Brain microvascular endothelial cell (primary cell): ENCODE measurements around the gene SEPSECS.
A peak's percentile ranks its signal among the peaks of the same experiment; 100 is the strongest.

Source experiments
- DNase-seq: peaks from one replicate; pipeline ENCODE4 v3.0.0-alpha.2; 2020
- H3K27ac ChIP-seq: fragments of 250-450 bp; sonication (Bioruptor Pico); 2 replicates; pipeline ENCODE4 v1.5.1; 2020; ENCODE audit warnings: mild to moderate bottlenecking, moderate library complexity
- H3K27me3 ChIP-seq: fragments of 250-450 bp; sonication (Bioruptor Pico); replicated peaks from 2 replicates; pipeline ENCODE4 v1.5.1; 2020; ENCODE audit warnings: mild to moderate bottlenecking
- H3K36me3 ChIP-seq: fragments of 250-450 bp; sonication (Bioruptor Pico); replicated peaks from 2 replicates; pipeline ENCODE4 v1.5.1; 2020; ENCODE audit warnings: mild to moderate bottlenecking
- H3K4me3 ChIP-seq: 2 replicates; pipeline ENCODE4 v1.5.1; 2011; ENCODE audit warnings: low read depth, mild to moderate bottlenecking, control low read depth, low read length, moderate library complexity
- in situ Hi-C: cut with HindIII; loops from 2 replicates; pipeline ENCODE4 v1.10.0; 2017; ENCODE audit warnings: low sequenced_read_pairs, low pct_ligation_motif_present
- TF ChIP-seq, protein P1 (sequence below): IDR thresholded peaks from 2 replicates; pipeline ENCODE4 v1.5.1; 2011; ENCODE audit warnings: low read depth, mild to moderate bottlenecking, moderate library complexity, low read length, control low read depth, inconsistent platforms; ENCODE audit errors: missing control alignments

Gene SEPSECS

GRCh38 chr4:25095837-25096236, 64.4 kb downstream of the SEPSECS start:
- H3K36me3 ChIP-seq: no peaks in the 10 kb centered on the region
- no peak overlapping the region for H3K4me3 ChIP-seq
- TF ChIP-seq, protein P1, sequence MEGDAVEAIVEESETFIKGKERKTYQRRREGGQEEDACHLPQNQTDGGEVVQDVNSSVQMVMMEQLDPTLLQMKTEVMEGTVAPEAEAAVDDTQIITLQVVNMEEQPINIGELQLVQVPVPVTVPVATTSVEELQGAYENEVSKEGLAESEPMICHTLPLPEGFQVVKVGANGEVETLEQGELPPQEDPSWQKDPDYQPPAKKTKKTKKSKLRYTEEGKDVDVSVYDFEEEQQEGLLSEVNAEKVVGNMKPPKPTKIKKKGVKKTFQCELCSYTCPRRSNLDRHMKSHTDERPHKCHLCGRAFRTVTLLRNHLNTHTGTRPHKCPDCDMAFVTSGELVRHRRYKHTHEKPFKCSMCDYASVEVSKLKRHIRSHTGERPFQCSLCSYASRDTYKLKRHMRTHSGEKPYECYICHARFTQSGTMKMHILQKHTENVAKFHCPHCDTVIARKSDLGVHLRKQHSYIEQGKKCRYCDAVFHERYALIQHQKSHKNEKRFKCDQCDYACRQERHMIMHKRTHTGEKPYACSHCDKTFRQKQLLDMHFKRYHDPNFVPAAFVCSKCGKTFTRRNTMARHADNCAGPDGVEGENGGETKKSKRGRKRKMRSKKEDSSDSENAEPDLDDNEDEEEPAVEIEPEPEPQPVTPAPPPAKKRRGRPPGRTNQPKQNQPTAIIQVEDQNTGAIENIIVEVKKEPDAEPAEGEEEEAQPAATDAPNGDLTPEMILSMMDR: no peak
- no peaks in the 10 kb centered on the region for H3K27me3 ChIP-seq
- no peak overlapping the region for H3K27ac ChIP-seq
- no peak for DNase-seq
- in situ Hi-C loops: no loop called here

DNA sequence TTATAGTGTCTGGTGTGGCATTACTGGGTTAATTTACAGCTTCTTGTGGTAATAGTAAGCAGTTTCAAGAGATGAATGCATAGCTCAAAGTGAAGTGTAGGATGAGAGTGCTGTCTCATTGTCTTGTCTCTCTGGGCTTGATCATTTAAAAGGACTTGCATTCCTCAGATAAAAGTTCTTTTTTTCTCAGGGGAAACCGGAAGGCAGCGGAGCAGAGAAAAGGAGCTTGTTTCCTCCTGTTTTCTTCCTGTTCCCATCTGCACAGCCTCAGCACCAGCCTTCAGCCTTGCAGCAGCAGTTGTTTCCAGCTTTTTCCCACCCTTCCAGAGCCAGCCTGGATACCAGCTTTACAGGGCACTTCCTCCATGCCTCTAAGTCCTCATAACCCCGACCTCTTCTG, 68.1 kb downstream of the SEPSECS start:
- TF ChIP-seq, protein P1: no peak
- Histone ChIP-seq H3K27ac (no peak overlapping the region), H3K27me3 (peaks cover 19% of the 10 kb centered on the region), H3K4me3 (no peak overlapping the region), H3K36me3 (no peaks in the 10 kb centered on the region)
- in situ Hi-C loops: no loop called here
- DNase-seq: no peak

GRCh38 chr4:25090516-25090915, 69.7 kb downstream of the SEPSECS start:
- no peak overlapping the region for H3K4me3 ChIP-seq
- H3K27me3 ChIP-seq: peaks cover 22% of the 10 kb centered on the region
- no peak overlapping the region for H3K27ac ChIP-seq
- in situ Hi-C loops: no loop called here
- no peaks in the 10 kb centered on the region for H3K36me3 ChIP-seq
- peak; percentile 14 for DNase-seq
- TF ChIP-seq, protein P1: no peak

- Histone ChIP-seq H3K27ac (no peak overlapping the region), H3K36me3 (no peaks in the 10 kb centered on the region), H3K27me3 (peaks cover 22% of the 10 kb centered on the region), H3K4me3 (no peak overlapping the region)
- TF ChIP-seq, protein P1: no peak
- DNase-seq: no peak
- in situ Hi-C loops: no loop called here
Observed at GRCh38 chr4:25089051-25089763, 71.0 kb downstream of the SEPSECS start.

DNA sequence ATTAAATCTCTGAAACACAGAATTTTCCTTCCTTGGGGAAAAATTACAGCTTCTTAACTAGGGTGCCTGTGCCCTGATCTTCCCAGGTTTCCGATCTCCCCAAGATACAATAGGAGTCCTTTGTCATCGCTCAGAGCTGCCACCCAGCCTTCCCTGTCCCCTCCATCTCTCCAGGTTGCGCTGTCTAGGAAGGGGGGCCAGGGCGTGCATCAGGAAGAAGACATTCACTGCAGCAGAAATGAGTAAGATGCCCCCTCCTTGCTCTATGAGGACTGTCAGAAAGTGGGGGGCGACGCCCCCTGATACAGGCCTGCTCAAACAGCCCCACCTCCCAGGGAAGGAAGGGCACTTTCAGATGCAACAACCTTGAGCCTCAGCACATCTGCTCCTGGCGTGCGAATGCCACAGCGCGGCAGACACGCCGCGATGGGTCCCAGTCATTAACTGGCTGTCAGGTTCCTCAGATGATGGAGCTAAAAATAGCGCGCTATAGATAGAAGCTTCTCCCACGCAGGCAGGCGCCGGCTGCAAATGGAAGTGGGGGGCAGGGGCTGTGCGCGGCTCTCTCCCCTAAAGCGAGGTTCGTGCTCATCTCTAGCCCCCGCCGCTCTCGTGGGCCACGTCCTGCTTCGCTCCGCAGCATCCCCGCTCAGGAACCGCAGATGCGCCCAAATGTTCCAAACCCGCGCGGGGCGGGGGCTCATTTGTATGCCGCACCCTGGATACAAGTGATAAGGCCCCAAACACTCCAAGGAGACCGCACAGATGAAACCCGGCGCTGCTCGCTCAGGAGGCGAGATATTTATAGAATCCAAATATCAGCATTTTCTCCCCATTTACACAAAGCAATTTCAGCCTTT, 71.9 kb downstream of the SEPSECS start:
- TF ChIP-seq, protein P1: no peak
- Histone ChIP-seq H3K4me3 (peak overlapping the region; percentile 17), H3K36me3 (no peaks in the 10 kb centered on the region), H3K27ac (no peak overlapping the region), H3K27me3 (peaks cover 22% of the 10 kb centered on the region)
- peak; percentile 17 for DNase-seq
- in situ Hi-C loops: no loop called here
